Measurements from ENCODE around the gene PROK2. TPM values are rescaled to one million over a fixed set of nuclear protein-coding genes. Genes with fewer than 3 reads are reported as not detected.

PROK2 gene
- total RNA-seq, 1 experiment from 2014 or later, result not detected

DNA sequence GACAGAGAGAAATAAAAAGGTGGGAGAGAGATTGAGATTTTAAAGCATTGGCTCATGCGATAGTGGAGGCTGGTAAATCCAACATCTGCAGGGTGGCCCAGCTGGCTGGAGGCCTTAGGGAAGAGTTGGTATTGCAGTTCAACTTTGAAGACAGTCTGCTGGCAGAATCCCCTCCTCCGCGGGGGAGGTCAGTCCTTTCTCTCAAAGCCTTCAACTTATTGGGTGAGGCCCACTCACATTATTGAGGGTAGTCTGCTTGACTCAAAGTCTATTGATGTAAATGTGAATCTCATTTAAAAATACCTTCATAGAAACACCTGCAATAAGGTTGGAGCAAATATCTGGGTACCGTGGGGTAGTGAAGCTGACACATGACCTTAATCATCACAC lies 31.8 kb upstream of the PROK2 start:
- Histone ChIP-seq H3K27ac (ENCODE audit: low read length) (no peak overlapping the region), H3F3A (ENCODE audit: low read length, unreplicated experiment) (no peaks in the 10 kb centered on the region), H2AFZ (ENCODE audit: low read length) (no peak overlapping the region), H3K4me1 (ENCODE audit: insufficient read depth, low read length) (no peaks in the 10 kb centered on the region), H4K20me1 (ENCODE audit: low read length) (no peaks in the 10 kb centered on the region), H3K27me3 (ENCODE audit: low read length) (peaks cover 87% of the 10 kb centered on the region), H3K79me2 (ENCODE audit: low read length) (no peaks in the 10 kb centered on the region), H3K9me3 (ENCODE audit: low read length) (no peaks in the 10 kb centered on the region), H3K9ac (ENCODE audit: low read length) (no peak overlapping the region), H3K36me3 (ENCODE audit: low read depth, low read length) (no peaks in the 10 kb centered on the region), H3K9me2 (replicated peaks; ENCODE audit: low read length) (no peaks in the 10 kb centered on the region), H3K4me2 (ENCODE audit: low read length) (no peak overlapping the region), H3K4me3 (ENCODE audit: low read length) (no peak overlapping the region)
- no peak for TF ChIP-seq EZH2phosphoT487 (IDR thresholded peaks at IDR 0.05; ENCODE audit: borderline replicate concordance, low read length)
- TF ChIP-seq CTCF (conservative IDR thresholded peaks at IDR 0.05; ENCODE audit: low read depth, low read length), result no peak
- TF ChIP-seq EZH2 (IDR thresholded peaks at IDR 0.05; ENCODE audit: low read length, unreplicated experiment), result no peak
- BruUV-seq (replicated peaks), result no TSS peak
- ChIA-PET CTCF (no interaction called here), POLR2A (ENCODE audit: unreplicated experiment) (no interaction called here)
- ATAC-seq, result no peak
- intact Hi-C loops (cut with micrococcal nuclease), result no loop called here
- no peak for DNase-seq

- no peak overlapping the region for H2AFZ ChIP-seq (ENCODE audit: low read length)
- DNase-seq (no peak), ATAC-seq (no peak)
- H3K79me2 ChIP-seq (ENCODE audit: low read length), result no peaks in the 10 kb centered on the region
- ChIA-PET CTCF (no interaction called here), POLR2A (ENCODE audit: unreplicated experiment) (no interaction called here)
- no TSS peak for BruUV-seq (replicated peaks)
- H3K9me2 ChIP-seq (replicated peaks; ENCODE audit: low read length), result no peaks in the 10 kb centered on the region
- H3K4me1 ChIP-seq (ENCODE audit: insufficient read depth, low read length), result no peaks in the 10 kb centered on the region
- peaks cover 87% of the 10 kb centered on the region for H3K27me3 ChIP-seq (ENCODE audit: low read length)
- no peaks in the 10 kb centered on the region for H3F3A ChIP-seq (ENCODE audit: low read length, unreplicated experiment)
- intact Hi-C loops (cut with micrococcal nuclease), result no loop called here
- H3K4me2 ChIP-seq (ENCODE audit: low read length), result no peak overlapping the region
- no peak overlapping the region for H3K9ac ChIP-seq (ENCODE audit: low read length)
- H3K27ac ChIP-seq (ENCODE audit: low read length), result no peak overlapping the region
- H3K4me3 ChIP-seq (ENCODE audit: low read length), result no peak overlapping the region
- TF ChIP-seq CTCF (conservative IDR thresholded peaks at IDR 0.05; ENCODE audit: low read depth, low read length) (no peak), EZH2phosphoT487 (IDR thresholded peaks at IDR 0.05; ENCODE audit: borderline replicate concordance, low read length) (no peak), EZH2 (IDR thresholded peaks at IDR 0.05; ENCODE audit: low read length, unreplicated experiment) (no peak)
- no peaks in the 10 kb centered on the region for H4K20me1 ChIP-seq (ENCODE audit: low read length)
- no peaks in the 10 kb centered on the region for H3K36me3 ChIP-seq (ENCODE audit: low read depth, low read length)
- no peaks in the 10 kb centered on the region for H3K9me3 ChIP-seq (ENCODE audit: low read length)
Observed at GRCh38 chr3:71815340-71816067, 30.6 kb upstream of the PROK2 start.

DNA sequence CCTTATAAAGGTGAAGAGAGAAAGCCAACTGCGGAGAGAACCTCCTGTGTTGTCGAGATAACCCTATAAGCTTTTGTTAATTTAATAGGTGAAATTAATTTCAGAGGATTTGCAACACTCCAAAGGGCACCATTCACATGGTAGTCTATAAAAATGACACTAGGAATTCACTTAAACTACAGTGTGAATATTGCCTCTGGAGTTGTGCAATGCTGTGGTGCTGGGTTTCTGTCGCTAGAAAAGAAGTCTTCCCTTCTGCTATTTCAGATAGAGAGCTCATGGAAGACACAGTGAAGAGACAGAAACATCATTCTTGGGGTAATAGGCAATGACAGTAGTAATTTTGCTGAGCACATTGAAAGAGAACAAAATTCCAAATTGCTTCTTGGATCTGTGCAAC lies 28.8 kb upstream of the PROK2 start:
- ATAC-seq, result no peak
- Histone ChIP-seq H3K36me3 (ENCODE audit: low read depth, low read length) (no peaks in the 10 kb centered on the region), H3K4me1 (ENCODE audit: insufficient read depth, low read length) (no peaks in the 10 kb centered on the region), H3K9me3 (ENCODE audit: low read length) (no peaks in the 10 kb centered on the region), H2AFZ (ENCODE audit: low read length) (no peak overlapping the region), H3K27ac (ENCODE audit: low read length) (no peak overlapping the region), H3K4me2 (ENCODE audit: low read length) (no peak overlapping the region), H3K9ac (ENCODE audit: low read length) (no peak overlapping the region), H3K27me3 (ENCODE audit: low read length) (peaks cover 94% of the 10 kb centered on the region), H3K9me2 (replicated peaks; ENCODE audit: low read length) (no peaks in the 10 kb centered on the region), H3K4me3 (ENCODE audit: low read length) (no peak overlapping the region), H3K79me2 (ENCODE audit: low read length) (no peaks in the 10 kb centered on the region), H4K20me1 (ENCODE audit: low read length) (no peaks in the 10 kb centered on the region), H3F3A (ENCODE audit: low read length, unreplicated experiment) (no peaks in the 10 kb centered on the region)
- DNase-seq, result no peak
- POLR2A ChIA-PET (ENCODE audit: unreplicated experiment), result no interaction called here
- intact Hi-C loops (cut with micrococcal nuclease), result no loop called here
- TF ChIP-seq CTCF (conservative IDR thresholded peaks at IDR 0.05; ENCODE audit: low read depth, low read length) (no peak), EZH2phosphoT487 (IDR thresholded peaks at IDR 0.05; ENCODE audit: borderline replicate concordance, low read length) (no peak), EZH2 (IDR thresholded peaks at IDR 0.05; ENCODE audit: low read length, unreplicated experiment) (no peak)
- CTCF ChIA-PET, result no interaction called here
- BruUV-seq (replicated peaks), result no TSS peak

Data from PC-3 (cell line).